ENCODE results near the gene SOHLH2.

The SOHLH2 gene

DNA sequence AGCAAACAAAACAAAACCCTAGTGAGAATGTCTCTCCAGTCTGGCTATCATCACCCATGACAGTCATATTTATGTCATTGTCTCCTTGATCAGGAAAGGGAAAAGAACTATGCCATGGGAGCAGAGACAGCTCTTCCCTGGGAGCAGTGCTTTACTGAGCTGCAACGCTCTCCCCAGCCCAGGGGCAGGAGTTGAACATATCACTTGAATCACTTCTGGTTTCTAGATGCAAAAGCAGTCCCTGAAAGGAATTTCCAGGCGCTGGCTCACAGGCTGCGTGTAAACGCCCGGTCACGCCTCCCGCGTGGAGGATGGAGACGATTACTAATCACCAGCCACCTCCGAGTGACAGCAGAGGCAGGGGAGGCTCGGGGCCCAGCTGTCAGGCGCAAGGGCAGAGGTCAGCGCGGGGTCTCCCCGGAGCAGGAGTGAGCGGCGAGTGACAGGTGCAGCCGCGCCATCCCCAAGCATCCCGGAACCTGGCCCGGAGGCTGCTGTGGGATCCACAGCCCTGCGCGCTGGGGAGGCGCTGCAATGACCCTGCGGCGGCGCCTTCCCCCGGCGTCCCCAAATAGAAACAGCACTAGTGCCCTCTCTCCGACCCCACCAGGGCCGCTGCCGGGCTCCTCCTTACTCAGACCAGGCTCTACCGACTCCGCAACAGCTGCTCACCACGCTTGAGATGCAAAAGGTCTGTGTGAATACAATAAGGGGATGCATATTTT is 59.6 kb downstream of the SOHLH2 start:
- DNase-seq (ENCODE audit: low read depth) = no peak
- TF ChIP-seq, protein P1, sequence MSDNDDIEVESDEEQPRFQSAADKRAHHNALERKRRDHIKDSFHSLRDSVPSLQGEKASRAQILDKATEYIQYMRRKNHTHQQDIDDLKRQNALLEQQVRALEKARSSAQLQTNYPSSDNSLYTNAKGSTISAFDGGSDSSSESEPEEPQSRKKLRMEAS (IDR thresholded peaks at IDR 0.05; ENCODE audit: low read depth, low read length) = no peak
- TF ChIP-seq POLR2A (IDR thresholded peaks at IDR 0.05; ENCODE audit: extremely low read depth, insufficient read length) = no peak
- TF ChIP-seq, protein P2, sequence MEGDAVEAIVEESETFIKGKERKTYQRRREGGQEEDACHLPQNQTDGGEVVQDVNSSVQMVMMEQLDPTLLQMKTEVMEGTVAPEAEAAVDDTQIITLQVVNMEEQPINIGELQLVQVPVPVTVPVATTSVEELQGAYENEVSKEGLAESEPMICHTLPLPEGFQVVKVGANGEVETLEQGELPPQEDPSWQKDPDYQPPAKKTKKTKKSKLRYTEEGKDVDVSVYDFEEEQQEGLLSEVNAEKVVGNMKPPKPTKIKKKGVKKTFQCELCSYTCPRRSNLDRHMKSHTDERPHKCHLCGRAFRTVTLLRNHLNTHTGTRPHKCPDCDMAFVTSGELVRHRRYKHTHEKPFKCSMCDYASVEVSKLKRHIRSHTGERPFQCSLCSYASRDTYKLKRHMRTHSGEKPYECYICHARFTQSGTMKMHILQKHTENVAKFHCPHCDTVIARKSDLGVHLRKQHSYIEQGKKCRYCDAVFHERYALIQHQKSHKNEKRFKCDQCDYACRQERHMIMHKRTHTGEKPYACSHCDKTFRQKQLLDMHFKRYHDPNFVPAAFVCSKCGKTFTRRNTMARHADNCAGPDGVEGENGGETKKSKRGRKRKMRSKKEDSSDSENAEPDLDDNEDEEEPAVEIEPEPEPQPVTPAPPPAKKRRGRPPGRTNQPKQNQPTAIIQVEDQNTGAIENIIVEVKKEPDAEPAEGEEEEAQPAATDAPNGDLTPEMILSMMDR (IDR thresholded peaks at IDR 0.05; ENCODE audit: low read depth, low read length) = no peak
- no peak for TF ChIP-seq MYC (IDR thresholded peaks at IDR 0.05; ENCODE audit: low read depth, low read length)
- H3K4me3 ChIP-seq (ENCODE audit: low read depth, low read length) = no peak overlapping the region

DNA sequence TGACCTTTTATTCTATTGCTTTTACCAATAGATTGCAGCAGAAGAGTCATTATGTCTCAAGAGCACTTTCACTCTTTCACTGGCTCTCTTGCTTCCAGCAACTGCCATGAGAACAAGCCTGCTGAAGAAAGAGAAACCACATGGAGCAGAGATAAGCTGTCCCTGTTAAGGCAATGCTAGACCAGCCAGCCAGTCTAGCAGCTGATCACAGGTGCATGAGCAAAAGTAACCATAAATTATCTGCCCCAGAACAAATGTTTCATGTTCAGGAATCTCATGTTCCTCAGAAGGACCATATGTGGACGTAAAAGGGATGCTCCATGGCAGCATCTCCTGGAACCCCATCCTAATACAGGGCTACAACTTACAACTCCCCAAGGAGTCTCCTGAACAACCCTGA is 62.8 kb downstream of the SOHLH2 start:
- H3K4me3 ChIP-seq (ENCODE audit: low read depth, low read length) = no peak overlapping the region
- DNase-seq (ENCODE audit: low read depth) = no peak
- TF ChIP-seq, protein P1 (IDR thresholded peaks at IDR 0.05; ENCODE audit: low read depth, low read length) = no peak
- TF ChIP-seq MYC (IDR thresholded peaks at IDR 0.05; ENCODE audit: low read depth, low read length) (no peak), POLR2A (IDR thresholded peaks at IDR 0.05; ENCODE audit: extremely low read depth, insufficient read length) (no peak)
- TF ChIP-seq, protein P2 (IDR thresholded peaks at IDR 0.05; ENCODE audit: low read depth, low read length) = no peak

DNA sequence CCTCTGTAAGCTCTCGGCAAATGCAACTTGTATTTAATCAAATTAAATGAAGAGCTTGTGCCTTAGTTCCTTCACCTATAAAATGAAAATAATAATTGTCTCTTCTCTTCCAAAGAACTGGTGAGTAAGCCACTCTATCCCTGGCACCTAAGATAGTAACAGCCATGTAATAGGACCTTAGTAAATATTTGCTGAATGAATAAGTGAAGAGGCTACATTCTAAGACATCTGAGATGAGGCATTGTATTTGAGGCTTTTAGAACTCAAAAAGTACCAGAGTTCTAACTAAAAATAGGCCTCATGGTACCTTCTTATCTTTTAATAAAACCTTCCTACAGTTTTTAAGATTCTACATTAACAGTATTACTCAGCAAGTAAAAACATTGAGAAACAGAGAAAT is 65.9 kb downstream of the SOHLH2 start:
- no peak overlapping the region for H3K4me3 ChIP-seq (ENCODE audit: low read depth, low read length)
- no peak for DNase-seq (ENCODE audit: low read depth)
- TF ChIP-seq, protein P2 (IDR thresholded peaks at IDR 0.05; ENCODE audit: low read depth, low read length) = no peak
- no peak for TF ChIP-seq POLR2A (IDR thresholded peaks at IDR 0.05; ENCODE audit: extremely low read depth, insufficient read length)

DNA sequence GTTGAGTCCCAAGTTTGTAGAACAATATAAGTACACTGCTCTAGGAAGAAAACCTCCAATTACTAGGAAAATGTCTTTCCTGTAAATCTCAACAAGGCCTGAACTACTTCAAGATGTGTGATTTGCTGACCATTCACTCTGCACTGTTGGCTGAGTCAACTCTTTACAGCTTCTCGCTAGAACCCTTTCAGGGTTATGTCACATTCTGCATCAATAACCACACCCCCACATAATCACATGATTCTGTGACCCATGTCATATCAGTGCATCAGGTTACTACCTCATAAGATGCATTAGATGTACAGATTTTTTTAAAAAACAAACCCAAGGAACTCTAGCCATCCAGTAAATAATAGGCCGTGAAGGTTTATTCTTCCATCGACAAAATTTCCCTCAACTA is 67.0 kb downstream of the SOHLH2 start:
- no peak for TF ChIP-seq POLR2A (IDR thresholded peaks at IDR 0.05; ENCODE audit: extremely low read depth, insufficient read length)
- TF ChIP-seq MYC (IDR thresholded peaks at IDR 0.05; ENCODE audit: low read depth, low read length) = no peak
- TF ChIP-seq, protein P2 (IDR thresholded peaks at IDR 0.05; ENCODE audit: low read depth, low read length) = no peak
- TF ChIP-seq, protein P1 (IDR thresholded peaks at IDR 0.05; ENCODE audit: low read depth, low read length) = no peak
- H3K4me3 ChIP-seq (ENCODE audit: low read depth, low read length) = no peak overlapping the region
- DNase-seq (ENCODE audit: low read depth) = no peak

DNA sequence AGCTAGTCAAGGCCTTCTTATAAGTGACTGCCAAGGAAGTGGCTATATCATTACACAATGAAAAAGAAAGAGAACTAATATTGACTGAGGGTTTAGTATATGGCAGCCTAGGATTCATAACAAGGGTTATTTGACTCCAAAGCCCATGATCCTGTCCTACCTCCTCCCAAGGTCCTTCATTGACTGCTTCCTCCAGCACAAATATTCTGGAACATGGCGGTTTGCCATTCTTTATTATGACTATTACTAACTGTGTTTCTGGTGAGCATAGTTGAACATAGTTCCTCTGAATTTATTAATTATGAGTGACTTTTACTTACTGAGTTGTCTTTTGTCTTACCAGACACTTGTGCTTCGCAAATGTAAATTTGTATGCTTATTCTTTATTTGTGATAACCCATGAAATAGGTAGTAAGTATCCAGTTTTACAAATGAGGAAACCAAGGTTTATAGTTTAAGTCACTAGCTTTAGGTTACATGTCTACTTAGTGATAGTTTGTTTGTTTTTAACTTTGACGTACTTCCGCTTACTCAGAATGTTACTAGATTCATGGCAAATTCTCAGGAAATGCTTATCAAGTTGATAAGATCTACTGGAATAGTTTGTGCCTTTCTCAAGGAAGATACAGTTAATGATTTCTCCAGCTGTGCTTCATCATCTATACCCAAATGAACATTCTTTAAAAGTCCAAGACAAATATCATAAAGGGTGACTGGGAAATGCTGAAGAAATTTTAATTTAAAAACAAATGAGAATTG is 67.7 kb downstream of the SOHLH2 start:
- TF ChIP-seq MYC (IDR thresholded peaks at IDR 0.05; ENCODE audit: low read depth, low read length) = no peak
- TF ChIP-seq, protein P2 (IDR thresholded peaks at IDR 0.05; ENCODE audit: low read depth, low read length) = no peak
- TF ChIP-seq, protein P1 (IDR thresholded peaks at IDR 0.05; ENCODE audit: low read depth, low read length) = no peak
- TF ChIP-seq POLR2A (IDR thresholded peaks at IDR 0.05; ENCODE audit: extremely low read depth, insufficient read length) = no peak
- no peak for DNase-seq (ENCODE audit: low read depth)

More for the DNA sequence above, 67.7 kb downstream of the SOHLH2 start:
- no peak overlapping the region for H3K4me3 ChIP-seq (ENCODE audit: low read depth, low read length)
